ENCODE measurements around the gene ALKAL2.
A peak's percentile ranks its signal among the peaks of the same experiment; 100 is the strongest.
"Not testable (repeated sequence)": the region's sequence is repeated elsewhere in the genome, so short reads cannot be mapped to it uniquely, and the experiment has no call there.

ALKAL2 gene

GRCh38 chr2:287911-288757, at the start of gene ALKAL2:
ALKAL2 (minus strand) TSS chr2:288091; CDS start chr2:287835, 256 bp downstream.
- Histone ChIP-seq H3K4me1 (ENCODE audit: insufficient read depth, poor library complexity, severe bottlenecking) (peaks cover 6% of the 10 kb centered on the region), H3K27me3 (ENCODE audit: insufficient read depth, poor library complexity, severe bottlenecking) (peaks cover 29% of the 10 kb centered on the region), H3K9me3 (ENCODE audit: severe bottlenecking) (no peaks in the 10 kb centered on the region), H3K27ac (ENCODE audit: poor library complexity, severe bottlenecking) (no peak within 1 kb of the TSS), H3K4me3 (ENCODE audit: severe bottlenecking) (peak within 1 kb of the TSS; percentile 3), H3K36me3 (ENCODE audit: low read depth) (no peaks in the 10 kb centered on the region)
- no peak for TF ChIP-seq CTCF (IDR thresholded peaks at IDR 0.05; ENCODE audit: poor library complexity, severe bottlenecking)
- DNase-seq (ENCODE audit: low spot score) (no peak), ATAC-seq (ENCODE audit: low read depth) (no peak)

GRCh38 chr2:336949-337348, 49.1 kb upstream of the ALKAL2 start:
- H3K4me1 ChIP-seq (ENCODE audit: insufficient read depth, poor library complexity, severe bottlenecking); H3K4me3 ChIP-seq (ENCODE audit: severe bottlenecking); H3K36me3 ChIP-seq (ENCODE audit: low read depth); DNase-seq (ENCODE audit: low spot score); ATAC-seq (ENCODE audit: low read depth); H3K27me3 ChIP-seq (ENCODE audit: insufficient read depth, poor library complexity, severe bottlenecking); H3K9me3 ChIP-seq (ENCODE audit: severe bottlenecking); H3K27ac ChIP-seq (ENCODE audit: poor library complexity, severe bottlenecking): not testable (repeated sequence)

- no peak for TF ChIP-seq CTCF (IDR thresholded peaks at IDR 0.05; ENCODE audit: poor library complexity, severe bottlenecking)
Measured at GRCh38 chr2:336360-336759, 48.5 kb upstream of the ALKAL2 start.

GRCh38 chr2:332592-332991, 44.7 kb upstream of the ALKAL2 start:
- ATAC-seq (ENCODE audit: low read depth) (no peak), DNase-seq (ENCODE audit: low spot score) (no peak)
- Histone ChIP-seq H3K9me3 (ENCODE audit: severe bottlenecking) (no peaks in the 10 kb centered on the region), H3K27ac (ENCODE audit: poor library complexity, severe bottlenecking) (no peak overlapping the region), H3K4me1 (ENCODE audit: insufficient read depth, poor library complexity, severe bottlenecking) (no peaks in the 10 kb centered on the region), H3K36me3 (ENCODE audit: low read depth) (no peaks in the 10 kb centered on the region), H3K27me3 (ENCODE audit: insufficient read depth, poor library complexity, severe bottlenecking) (no peaks in the 10 kb centered on the region), H3K4me3 (ENCODE audit: severe bottlenecking) (no peak overlapping the region)
- TF ChIP-seq CTCF (IDR thresholded peaks at IDR 0.05; ENCODE audit: poor library complexity, severe bottlenecking), result no peak

More at GRCh38 chr2:336360-336759, 48.5 kb upstream of the ALKAL2 start:
- Histone ChIP-seq H3K4me3 (ENCODE audit: severe bottlenecking) (no peak overlapping the region), H3K9me3 (ENCODE audit: severe bottlenecking) (no peaks in the 10 kb centered on the region), H3K36me3 (ENCODE audit: low read depth) (no peaks in the 10 kb centered on the region), H3K27me3 (ENCODE audit: insufficient read depth, poor library complexity, severe bottlenecking) (no peaks in the 10 kb centered on the region), H3K4me1 (ENCODE audit: insufficient read depth, poor library complexity, severe bottlenecking) (no peaks in the 10 kb centered on the region), H3K27ac (ENCODE audit: poor library complexity, severe bottlenecking) (no peak overlapping the region)
- no peak for DNase-seq (ENCODE audit: low spot score)
- ATAC-seq (ENCODE audit: low read depth), result no peak

- H3K36me3 ChIP-seq (ENCODE audit: low read depth), result no peaks in the 10 kb centered on the region
- no peak for TF ChIP-seq CTCF (IDR thresholded peaks at IDR 0.05; ENCODE audit: poor library complexity, severe bottlenecking)
- DNase-seq (ENCODE audit: low spot score) (no peak), ATAC-seq (ENCODE audit: low read depth) (no peak)
- H3K9me3 ChIP-seq (ENCODE audit: severe bottlenecking), result peaks cover 4% of the 10 kb centered on the region
- H3K4me3 ChIP-seq (ENCODE audit: severe bottlenecking), result no peak overlapping the region
- no peaks in the 10 kb centered on the region for H3K27me3 ChIP-seq (ENCODE audit: insufficient read depth, poor library complexity, severe bottlenecking)
- no peaks in the 10 kb centered on the region for H3K4me1 ChIP-seq (ENCODE audit: insufficient read depth, poor library complexity, severe bottlenecking)
- H3K27ac ChIP-seq (ENCODE audit: poor library complexity, severe bottlenecking), result no peak overlapping the region
Measured at GRCh38 chr2:328761-329160, 40.9 kb upstream of the ALKAL2 start.
